HepG2 (cell line): ENCODE results near the gene IRF4. TPM values are rescaled to one million over a fixed set of nuclear protein-coding genes. Genes with fewer than 3 reads are reported as not detected.
A peak's percentile ranks its signal among the peaks of the same experiment; 100 is the strongest.

Experiments
- ATAC-seq: fragments of 200-7000 bp; cut with Tn5 transposase; 3 replicates; pipeline ENCODE4 v1.9.1; 2020; ENCODE audit warnings: mild to moderate bottlenecking, moderate library complexity
- BruUV-seq: library from RNA; stranded (reverse); fragments of 400-500 nt; replicated peaks from 2 replicates; lab custom pipeline; 2021; lab: Mats Ljungman, UMichigan
- CTCF ChIA-PET: fragments of 300-600 bp; formaldehyde crosslinking; extraction: SDS; loops from one replicate; lab custom pipeline; 2021; ENCODE audit warnings: low total read pairs, inconsistent platforms, low intra/inter-chr PET ratio; lab: Yijun Ruan, JAX
- POLR2A ChIA-PET: fragments of 350-600 bp; sonication (Branson Sonifier 250); formaldehyde crosslinking; loops from one replicate; lab custom pipeline; 2020; ENCODE audit warnings: antibody characterized with exemption, inconsistent platforms; lab: Yijun Ruan, JAX
- DNase-seq: peaks from one replicate; pipeline ENCODE4 v3.0.0-alpha.2; 2015; ENCODE audit warnings: low spot score
- FAIRE-seq: peaks from 3 replicates; lab custom pipeline; 2011; peaks lifted over from hg19 to GRCh38; lab: Jason Lieb, UNC
- H2AFZ ChIP-seq: one replicate; pipeline ENCODE4 v1.6.1; 2011; ENCODE audit warnings: low read length, inconsistent platforms
- H3K27ac ChIP-seq: fragments of 300-600 bp; 3 replicates; pipeline ENCODE4 v1.8.0; 2011; ENCODE audit warnings: mixed run types, mild to moderate bottlenecking, mixed read lengths, low read length, inconsistent platforms; ENCODE audit not compliant: insufficient read depth; ENCODE audit errors: extremely low read length
- H3K27me3 ChIP-seq, 2 experiments: fragments of 200-600 bp in 1 of 2; 2 replicates in 1 of 2; 3 replicates in 1 of 2; pipeline versions ENCODE4 v1.6.0 to v1.8.0; 2011; ENCODE audit warnings: low read length in 2 of 2, mild to moderate bottlenecking in 2 of 2, moderate library complexity in 2 of 2, inconsistent platforms in 1 of 2; ENCODE audit not compliant: insufficient read depth in 2 of 2, control insufficient read depth in 1 of 2
- H3K36me3 ChIP-seq, 2 experiments: fragments of 200-600 bp in 1 of 2; replicated peaks in 1 of 2; 2 replicates in 1 of 2; 3 replicates in 1 of 2; pipeline versions ENCODE4 v1.5.1 to v1.8.0; 2011; ENCODE audit warnings: low read length in 2 of 2, inconsistent platforms in 1 of 2; ENCODE audit not compliant: insufficient read depth in 2 of 2, control insufficient read depth in 1 of 2
- H3K4me1 ChIP-seq: 2 replicates; pipeline ENCODE4 v1.5.1; 2012; ENCODE audit warnings: low read length, inconsistent platforms; ENCODE audit not compliant: insufficient read depth
- H3K4me2 ChIP-seq: 2 replicates; pipeline ENCODE4 v1.6.0; 2011; ENCODE audit warnings: low read depth, low read length, inconsistent platforms
- H3K4me3 ChIP-seq, 3 experiments: fragments of 200-600 bp in 1 of 3; sonication (generic), shearing (Covaris generic) in 1 of 3; replicated peaks in 1 of 3; 2 replicates each; pipeline ENCODE4 v1.5.1; 2011 to 2016; ENCODE audit warnings: low read length in 3 of 3, inconsistent platforms in 2 of 3, low read depth in 2 of 3, mild to moderate bottlenecking in 2 of 3, control low read depth in 1 of 3, mixed read lengths in 1 of 3; ENCODE audit not compliant: insufficient read depth in 1 of 3
- H3K79me2 ChIP-seq: one replicate; pipeline ENCODE4 v1.6.1; 2011; ENCODE audit warnings: low read length, inconsistent platforms; ENCODE audit not compliant: insufficient read depth
- H3K9ac ChIP-seq: 2 replicates; pipeline ENCODE4 v1.6.0; 2011; ENCODE audit warnings: mild to moderate bottlenecking, low read depth, low read length, inconsistent platforms; ENCODE audit not compliant: insufficient read depth
- H3K9me3 ChIP-seq: 2 replicates; pipeline ENCODE4 v1.5.1; 2012; ENCODE audit warnings: mild to moderate bottlenecking, low read length
- H4K20me1 ChIP-seq: 2 replicates; pipeline ENCODE4 v1.6.0; 2011; ENCODE audit warnings: inconsistent platforms, mild to moderate bottlenecking, low read length, moderate library complexity; ENCODE audit not compliant: insufficient read depth
- EZH2 ChIP-seq: conservative IDR thresholded peaks from 2 replicates; pipeline ENCODE4 v1.6.1; 2012; ENCODE audit warnings: mild to moderate bottlenecking, low read depth, low read length, moderate library complexity
- ZNF160 ChIP-seq: sonication (generic); formaldehyde crosslinking; IDR thresholded peaks from 2 replicates; pipeline ENCODE4 v1.8.0; 2022; ENCODE audit warnings: mild to moderate bottlenecking, inconsistent platforms, missing genetic modification reagents
- ZNF446 ChIP-seq: sonication (generic); formaldehyde crosslinking; IDR thresholded peaks from 2 replicates; pipeline ENCODE4 v1.5.0; 2020; ENCODE audit warnings: mild to moderate bottlenecking, missing genetic modification reagents
- ZNF7 ChIP-seq: IDR thresholded peaks from 2 replicates; pipeline ENCODE4 v1.6.1; 2016; ENCODE audit warnings: missing biosample characterization, missing genetic modification reagents
- WGBS: methylation state at CpG from one replicate; pipeline ENCODE4 v1.1.6; 2017; ENCODE audit warnings: low lambda C conversion rate; 5-methylcytosine and 5-hydroxymethylcytosine counted together
- in situ Hi-C: cut with HindIII; loops from 2 replicates; pipeline ENCODE4 v1.10.0; 2017; ENCODE audit warnings: low pct_unique_long_range_greater_than_20kb; ENCODE audit not compliant: extremely low pct_ligation_motif_present
- intact Hi-C: fragments of 100-400 bp; cut with micrococcal nuclease; formaldehyde crosslinking; loops from one replicate; pipeline ENCODE4 v1.10.0; 2022; ENCODE audit not compliant: unreplicated experiment
- polyA plus RNA-seq, 8 experiments: library from polyadenylated mRNA; depleted of rRNA in 3 of 8; stranded (reverse) in 7 of 8; unstranded in 1 of 8; fragments of >200 nt; fragmentation: Illumina TruSeq in 4 of 8; extraction: Trizol in 4 of 8; gene quantifications; 2 replicates each; pipeline versions ENCODE4 v1.2.1 to v1.2.3, GENCODE V29; 2011 to 2016; ENCODE audit warnings: low read depth in 4 of 8, missing spikeins in 1 of 8, mixed read lengths in 1 of 8; ENCODE audit not compliant: insufficient read depth in 1 of 8
- total RNA-seq, 5 experiments: library from RNA; depleted of rRNA; stranded (reverse); fragments of >200 nt; fragmentation: Illumina TruSeq; extraction: Trizol; gene quantifications; 2 replicates each; pipeline ENCODE4 v1.2.3, GENCODE V29; 2016; ENCODE audit warnings: low read depth in 1 of 5
- TF ChIP-seq, protein P1 (sequence below): sonication (generic); formaldehyde crosslinking; IDR thresholded peaks from 2 replicates; pipeline ENCODE4 v1.5.1; 2020; ENCODE audit warnings: mild to moderate bottlenecking, missing genetic modification reagents
- TF ChIP-seq, protein P2 (sequence below): sonication (generic); formaldehyde crosslinking; IDR thresholded peaks from 2 replicates; pipeline ENCODE4 v1.4.0; 2020; ENCODE audit warnings: missing genetic modification reagents

Gene IRF4
- total and polyA plus RNA-seq, 2 of the 13 experiments (the other 11 are each of a cell fraction or from before 2014, with no cell fraction given) = 0.07 to 0.09 TPM

DNA sequence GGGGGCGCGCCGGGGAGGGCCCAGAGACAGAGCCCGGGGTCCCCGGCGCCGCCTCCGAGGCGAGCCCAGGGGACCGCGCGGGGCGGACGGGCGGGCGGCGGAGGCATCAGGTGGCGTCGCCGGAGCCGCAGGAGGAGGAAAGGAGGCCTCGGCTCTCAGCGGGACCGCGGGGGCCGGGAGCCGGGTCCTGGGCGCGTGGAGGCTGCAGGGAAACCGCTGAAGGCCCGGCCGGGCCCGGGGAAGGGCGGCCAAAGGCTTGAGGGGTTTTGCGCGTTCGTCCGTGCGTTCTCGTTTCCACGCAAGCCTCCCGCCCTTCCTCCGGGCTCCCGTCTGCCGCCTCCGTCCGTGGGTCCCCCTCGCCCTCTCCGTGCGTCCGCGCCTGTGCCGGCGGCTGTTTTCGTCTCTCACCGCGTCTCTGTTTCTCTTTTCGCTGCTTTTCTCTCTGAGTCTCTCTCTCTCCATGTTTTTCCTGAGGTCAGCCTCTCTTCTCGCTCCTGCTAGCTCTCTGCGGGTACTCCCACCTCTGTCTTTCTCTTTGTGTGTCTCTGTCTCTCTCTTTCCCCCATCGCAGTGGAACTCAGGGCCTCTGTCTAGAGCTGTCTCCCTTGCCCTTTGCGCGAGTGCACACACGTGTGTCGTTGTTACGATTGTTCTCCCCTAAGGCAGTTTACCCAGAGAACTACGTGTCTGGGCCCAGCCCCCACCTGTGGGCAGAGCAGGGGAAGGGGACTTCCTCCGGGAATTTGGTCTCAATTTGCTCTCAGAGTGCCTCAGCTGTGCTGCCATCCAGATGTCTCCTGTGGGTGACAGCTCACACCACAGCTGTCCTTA lies 2.1 kb downstream of the IRF4 start:
- Histone ChIP-seq H3K4me3 (no peak overlapping the region), H2AFZ (no peak overlapping the region), H3K36me3 (no peaks in the 10 kb centered on the region), H3K79me2 (no peaks in the 10 kb centered on the region), H4K20me1 (0 out of 2 replicates have a peak, but pooled peaks cover 3% of the 10 kb centered on the region), H3K4me2 (no peak overlapping the region; the same call in 1 of the 2 replicates), H3K27me3 (peaks cover 16 to 74% of the 10 kb centered on the region in 2 experiments), H3K9ac (no peak overlapping the region), H3K27ac (no peak overlapping the region), H3K9me3 (no peaks in the 10 kb centered on the region), H3K4me1 (no peaks in the 10 kb centered on the region)
- intact Hi-C loops = no loop called here
- 17% methylated on average over 45 of the region's 68 CpGs for WGBS
- DNase-seq = no peak
- POLR2A ChIA-PET = no interaction called here
- TF ChIP-seq, protein P1, sequence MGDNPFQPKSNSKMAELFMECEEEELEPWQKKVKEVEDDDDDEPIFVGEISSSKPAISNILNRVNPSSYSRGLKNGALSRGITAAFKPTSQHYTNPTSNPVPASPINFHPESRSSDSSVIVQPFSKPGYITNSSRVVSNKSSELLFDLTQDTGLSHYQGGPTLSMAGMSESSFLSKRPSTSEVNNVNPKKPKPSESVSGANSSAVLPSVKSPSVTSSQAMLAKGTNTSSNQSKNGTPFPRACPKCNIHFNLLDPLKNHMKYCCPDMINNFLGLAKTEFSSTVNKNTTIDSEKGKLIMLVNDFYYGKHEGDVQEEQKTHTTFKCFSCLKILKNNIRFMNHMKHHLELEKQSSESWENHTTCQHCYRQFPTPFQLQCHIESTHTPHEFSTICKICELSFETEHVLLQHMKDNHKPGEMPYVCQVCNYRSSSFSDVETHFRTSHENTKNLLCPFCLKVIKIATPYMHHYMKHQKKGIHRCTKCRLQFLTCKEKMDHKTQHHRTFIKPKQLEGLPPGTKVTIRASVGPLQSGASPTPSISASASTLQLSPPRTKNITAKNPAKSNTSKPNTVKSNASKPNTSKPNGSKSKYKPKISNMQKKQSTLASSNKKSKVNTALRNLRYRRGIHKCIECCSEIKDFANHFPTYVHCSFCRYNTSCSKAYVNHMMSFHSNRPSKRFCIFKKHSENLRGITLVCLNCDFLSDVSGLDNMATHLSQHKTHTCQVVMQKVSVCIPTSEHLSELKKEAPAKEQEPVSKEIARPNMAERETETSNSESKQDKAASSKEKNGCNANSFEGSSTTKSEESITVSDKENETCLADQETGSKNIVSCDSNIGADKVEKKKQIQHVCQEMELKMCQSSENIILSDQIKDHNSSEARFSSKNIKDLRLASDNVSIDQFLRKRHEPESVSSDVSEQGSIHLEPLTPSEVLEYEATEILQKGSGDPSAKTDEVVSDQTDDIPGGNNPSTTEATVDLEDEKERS (CRISPR knock-in tag) = no peak
- TF ChIP-seq EZH2 (0 out of 2 replicates have a peak, but pooled peaks have one; percentile 56), ZNF160 (CRISPR knock-in tag) (no peak), ZNF7 (peak; percentile 67; the same call in 1 of the 2 replicates), ZNF446 (CRISPR knock-in tag) (no peak)
- TF ChIP-seq, protein P2, sequence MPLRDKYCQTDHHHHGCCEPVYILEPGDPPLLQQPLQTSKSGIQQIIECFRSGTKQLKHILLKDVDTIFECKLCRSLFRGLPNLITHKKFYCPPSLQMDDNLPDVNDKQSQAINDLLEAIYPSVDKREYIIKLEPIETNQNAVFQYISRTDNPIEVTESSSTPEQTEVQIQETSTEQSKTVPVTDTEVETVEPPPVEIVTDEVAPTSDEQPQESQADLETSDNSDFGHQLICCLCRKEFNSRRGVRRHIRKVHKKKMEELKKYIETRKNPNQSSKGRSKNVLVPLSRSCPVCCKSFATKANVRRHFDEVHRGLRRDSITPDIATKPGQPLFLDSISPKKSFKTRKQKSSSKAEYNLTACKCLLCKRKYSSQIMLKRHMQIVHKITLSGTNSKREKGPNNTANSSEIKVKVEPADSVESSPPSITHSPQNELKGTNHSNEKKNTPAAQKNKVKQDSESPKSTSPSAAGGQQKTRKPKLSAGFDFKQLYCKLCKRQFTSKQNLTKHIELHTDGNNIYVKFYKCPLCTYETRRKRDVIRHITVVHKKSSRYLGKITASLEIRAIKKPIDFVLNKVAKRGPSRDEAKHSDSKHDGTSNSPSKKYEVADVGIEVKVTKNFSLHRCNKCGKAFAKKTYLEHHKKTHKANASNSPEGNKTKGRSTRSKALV (CRISPR knock-in tag) = peak; percentile 44; the same call in 1 of the 2 replicates
- no TSS peak for BruUV-seq
- ATAC-seq = peak; percentile 48
- CTCF ChIA-PET = no interaction called here
- FAIRE-seq = no peak
- in situ Hi-C loops = no loop called here
